ENCODE measurements around the gene TMEM69.

The TMEM69 gene

DNA sequence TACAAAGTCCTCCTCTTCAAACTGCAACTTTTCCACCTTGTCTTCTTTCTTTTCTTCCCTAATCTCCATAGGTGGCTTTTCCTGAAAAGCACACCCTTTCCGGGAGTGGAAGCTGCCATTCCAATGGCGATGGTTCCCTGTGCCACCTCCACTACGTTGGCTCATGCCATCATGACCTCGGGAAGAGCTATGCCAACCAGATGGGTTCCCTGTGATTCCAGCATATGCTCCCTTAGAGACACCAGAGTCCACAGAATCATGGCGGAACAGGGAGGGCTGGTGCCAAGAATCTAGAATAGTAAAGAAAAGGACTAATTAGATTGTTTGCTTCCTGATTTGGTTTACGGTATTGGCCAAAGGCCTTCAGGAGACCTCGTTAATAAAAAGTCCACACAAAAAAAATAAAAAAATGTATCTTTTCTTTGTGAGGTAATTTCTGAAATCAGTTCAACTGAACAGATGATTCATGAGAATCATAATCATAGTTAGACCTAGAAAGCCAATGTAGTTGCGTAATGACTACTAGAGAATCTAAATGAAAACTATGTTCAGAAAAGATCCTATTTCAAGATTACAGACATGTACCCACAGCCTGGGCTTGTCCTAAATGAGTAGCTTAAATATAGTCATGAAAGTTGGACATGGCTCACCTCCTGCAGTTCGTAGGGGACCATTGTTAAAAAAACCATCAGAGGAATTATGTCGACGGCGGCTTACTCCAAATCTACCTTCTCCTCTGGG lies 33.3 kb upstream of the TMEM69 start:
- H3K4me3 ChIP-seq (ENCODE audit: control insufficient read depth, low read depth, low read length), result no peak overlapping the region
- TF ChIP-seq, protein P1, sequence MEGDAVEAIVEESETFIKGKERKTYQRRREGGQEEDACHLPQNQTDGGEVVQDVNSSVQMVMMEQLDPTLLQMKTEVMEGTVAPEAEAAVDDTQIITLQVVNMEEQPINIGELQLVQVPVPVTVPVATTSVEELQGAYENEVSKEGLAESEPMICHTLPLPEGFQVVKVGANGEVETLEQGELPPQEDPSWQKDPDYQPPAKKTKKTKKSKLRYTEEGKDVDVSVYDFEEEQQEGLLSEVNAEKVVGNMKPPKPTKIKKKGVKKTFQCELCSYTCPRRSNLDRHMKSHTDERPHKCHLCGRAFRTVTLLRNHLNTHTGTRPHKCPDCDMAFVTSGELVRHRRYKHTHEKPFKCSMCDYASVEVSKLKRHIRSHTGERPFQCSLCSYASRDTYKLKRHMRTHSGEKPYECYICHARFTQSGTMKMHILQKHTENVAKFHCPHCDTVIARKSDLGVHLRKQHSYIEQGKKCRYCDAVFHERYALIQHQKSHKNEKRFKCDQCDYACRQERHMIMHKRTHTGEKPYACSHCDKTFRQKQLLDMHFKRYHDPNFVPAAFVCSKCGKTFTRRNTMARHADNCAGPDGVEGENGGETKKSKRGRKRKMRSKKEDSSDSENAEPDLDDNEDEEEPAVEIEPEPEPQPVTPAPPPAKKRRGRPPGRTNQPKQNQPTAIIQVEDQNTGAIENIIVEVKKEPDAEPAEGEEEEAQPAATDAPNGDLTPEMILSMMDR (IDR thresholded peaks at IDR 0.05; ENCODE audit: control insufficient read depth, insufficient read depth, low read depth, low read length, missing control alignments), result no peak
- DNase-seq (ENCODE audit: low read depth), result peak; percentile 21

DNA sequence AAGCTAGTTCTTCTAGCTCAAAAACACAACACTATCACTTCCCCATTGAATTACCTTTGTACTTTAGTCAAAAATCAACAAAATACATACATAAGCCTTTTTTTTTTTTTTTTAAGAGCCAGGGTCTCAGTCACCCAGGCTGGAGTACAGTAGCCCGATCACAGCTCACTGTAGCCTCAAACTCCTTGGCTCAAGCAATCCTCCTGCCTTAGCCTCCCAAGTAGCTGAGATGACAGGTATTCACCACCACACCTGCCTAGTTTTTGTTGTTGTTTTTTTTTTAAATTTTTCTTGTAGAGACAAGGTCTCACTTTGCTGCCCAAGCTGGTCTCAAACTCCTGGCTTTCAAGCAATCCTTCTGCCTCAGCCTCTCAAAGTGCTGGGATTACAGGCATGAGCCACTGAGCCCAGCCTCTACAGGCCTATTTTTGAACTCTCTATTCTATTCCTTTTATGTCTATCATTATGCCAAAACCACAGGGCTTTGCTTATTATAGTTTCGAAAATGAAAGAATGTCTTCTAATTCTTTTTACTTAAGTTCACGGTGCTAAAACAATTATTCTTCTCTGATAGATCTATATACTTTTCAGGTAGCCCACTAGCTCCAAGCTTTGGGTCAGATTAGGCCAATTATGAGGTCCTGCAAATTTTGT lies 31.3 kb upstream of the TMEM69 start:
- no peak for DNase-seq (ENCODE audit: low read depth)
- H3K4me3 ChIP-seq (ENCODE audit: control insufficient read depth, low read depth, low read length), result no peak overlapping the region
- TF ChIP-seq, protein P1 (IDR thresholded peaks at IDR 0.05; ENCODE audit: control insufficient read depth, insufficient read depth, low read depth, low read length, missing control alignments), result no peak

DNA sequence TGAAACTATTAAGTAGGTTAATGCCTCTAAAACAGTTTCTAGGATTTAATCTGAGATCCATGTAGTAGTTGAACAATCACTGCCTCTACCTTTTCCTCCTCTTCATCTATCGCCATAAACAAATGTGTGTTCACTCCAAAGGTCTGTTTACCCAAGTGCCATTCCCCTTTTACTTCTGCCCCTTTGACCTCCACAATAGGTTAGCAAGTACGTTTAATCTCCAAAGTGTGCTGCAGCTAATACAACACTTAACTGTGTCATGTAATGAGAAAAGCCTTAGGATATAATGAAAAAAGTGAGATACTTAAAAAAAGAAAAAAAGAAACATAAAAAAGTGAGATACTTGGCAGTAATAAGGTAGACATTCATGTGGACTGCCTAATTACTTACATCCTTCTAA lies 29.8 kb upstream of the TMEM69 start:
- no peak overlapping the region for H3K4me3 ChIP-seq (ENCODE audit: control insufficient read depth, low read depth, low read length)
- no peak for DNase-seq (ENCODE audit: low read depth)
- TF ChIP-seq, protein P1 (IDR thresholded peaks at IDR 0.05; ENCODE audit: control insufficient read depth, insufficient read depth, low read depth, low read length, missing control alignments), result no peak

DNA sequence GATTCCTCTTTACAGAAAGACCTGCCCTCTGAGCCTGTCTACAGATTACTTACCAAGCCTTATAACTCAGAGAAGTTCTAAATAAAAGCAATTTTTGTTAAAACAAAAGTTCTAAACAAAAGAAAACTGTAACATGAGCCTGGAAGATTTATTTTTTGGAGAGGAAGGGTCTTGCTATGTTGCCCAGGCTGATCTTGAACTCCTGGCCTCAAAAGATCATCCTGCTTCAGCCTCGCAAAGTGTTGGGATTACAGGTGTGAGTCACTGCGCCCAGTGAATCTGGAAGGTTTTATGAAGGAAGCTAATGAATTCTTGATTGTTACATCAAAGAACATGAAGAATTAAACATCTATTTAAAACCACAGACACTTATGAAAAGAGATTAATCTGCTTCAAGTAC lies 28.8 kb upstream of the TMEM69 start:
- TF ChIP-seq, protein P1 (IDR thresholded peaks at IDR 0.05; ENCODE audit: control insufficient read depth, insufficient read depth, low read depth, low read length, missing control alignments), result no peak
- H3K4me3 ChIP-seq (ENCODE audit: control insufficient read depth, low read depth, low read length), result no peak overlapping the region
- DNase-seq (ENCODE audit: low read depth), result no peak

DNA sequence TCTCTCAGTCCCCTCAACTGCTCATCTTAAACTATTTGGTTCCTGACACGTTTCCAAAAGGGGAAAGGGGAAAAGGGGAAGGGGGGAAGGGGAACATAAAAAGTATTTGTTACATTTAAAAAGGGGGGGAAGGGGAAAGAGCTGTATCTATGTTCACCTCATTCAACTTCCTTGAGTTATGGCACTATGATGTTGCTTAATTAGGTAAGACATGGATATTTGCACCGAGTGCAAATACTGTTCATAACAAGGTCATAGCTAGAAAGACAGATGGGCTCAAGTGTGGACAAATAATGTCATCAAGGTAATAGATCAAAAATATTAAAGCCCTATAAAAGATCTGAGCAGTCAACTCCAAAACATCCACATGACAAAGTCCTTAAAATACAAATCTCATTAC lies 27.6 kb upstream of the TMEM69 start:
- no peak for DNase-seq (ENCODE audit: low read depth)
- H3K4me3 ChIP-seq (ENCODE audit: control insufficient read depth, low read depth, low read length), result no peak overlapping the region
- TF ChIP-seq, protein P1 (IDR thresholded peaks at IDR 0.05; ENCODE audit: control insufficient read depth, insufficient read depth, low read depth, low read length, missing control alignments), result no peak

DNA sequence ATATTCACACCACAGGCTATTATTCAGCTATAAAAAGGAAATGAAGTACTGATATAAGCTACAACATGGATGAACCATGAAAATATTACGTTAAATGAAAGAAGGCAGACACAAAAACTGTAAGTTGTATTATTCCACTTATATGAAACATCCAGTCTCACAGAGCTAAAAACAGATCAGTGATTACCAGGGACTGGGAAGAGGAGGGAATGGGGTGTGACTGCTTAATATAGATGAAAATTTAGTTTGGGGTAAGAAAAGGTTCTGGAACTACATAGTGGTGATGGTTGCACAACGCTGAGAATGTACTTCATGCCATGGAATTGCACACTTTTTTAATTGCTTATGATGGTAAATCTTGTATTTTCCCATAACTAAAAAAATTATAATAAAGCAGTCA lies 21.1 kb upstream of the TMEM69 start:
- TF ChIP-seq, protein P1 (IDR thresholded peaks at IDR 0.05; ENCODE audit: control insufficient read depth, insufficient read depth, low read depth, low read length, missing control alignments), result no peak
- no peak for DNase-seq (ENCODE audit: low read depth)
- no peak overlapping the region for H3K4me3 ChIP-seq (ENCODE audit: control insufficient read depth, low read depth, low read length)

Data from AG09309 (cell line).